ENCODE data around the gene IL10.
"Not testable (repeated sequence)": the region's sequence is repeated elsewhere in the genome, so short reads cannot be mapped to it uniquely, and the experiment has no call there.

IL10 gene

DNA sequence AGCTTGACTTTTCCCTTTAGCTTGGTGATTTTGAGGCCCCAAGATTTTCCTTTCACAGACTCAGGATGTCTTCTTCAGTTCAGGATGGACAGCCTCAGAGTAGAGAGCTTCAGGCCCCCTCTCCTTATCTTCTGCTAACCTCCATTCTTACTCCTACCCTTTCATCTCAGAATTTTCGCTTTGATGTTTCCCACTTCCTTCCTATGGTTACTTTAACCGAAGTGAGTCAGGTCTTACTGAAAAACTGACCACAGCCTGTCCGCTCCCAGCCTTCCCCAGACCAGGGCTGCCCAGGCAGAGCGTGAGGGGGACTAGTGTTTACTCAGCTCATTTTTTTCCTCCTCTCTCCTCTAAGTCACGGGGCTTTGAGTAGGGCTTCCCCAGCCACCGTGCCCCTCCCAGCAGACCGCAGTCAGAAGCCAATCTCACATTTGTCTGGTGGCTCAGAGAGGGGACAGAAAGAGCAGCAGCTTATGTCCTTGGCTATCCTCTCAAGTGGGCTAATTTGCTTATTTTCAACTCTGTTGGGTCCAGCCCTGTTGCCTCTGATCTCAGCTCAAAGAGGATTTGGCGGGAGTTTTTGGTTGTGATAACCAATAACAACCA, 5.9 kb downstream of the IL10 start:
- no peak for DNase-seq (ENCODE audit: low spot score)

DNA sequence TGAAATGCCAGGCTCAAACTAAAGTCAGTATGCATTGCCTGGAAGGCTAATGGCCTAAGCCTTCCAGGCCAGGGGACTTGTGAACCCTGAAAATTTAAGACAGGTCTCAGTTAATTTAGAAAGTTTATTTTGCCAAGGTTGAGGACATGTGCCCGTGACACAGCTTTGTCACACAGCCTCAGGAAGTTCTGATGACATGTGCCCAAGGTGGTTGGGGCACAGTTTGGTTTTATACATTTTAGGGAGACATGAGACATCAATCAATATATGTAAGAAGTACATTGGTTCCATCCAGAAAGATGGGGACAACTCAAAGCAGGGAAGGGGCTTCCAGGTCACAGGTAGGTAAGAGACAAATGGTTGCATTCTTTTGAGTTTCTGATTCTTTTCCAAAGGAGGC, 6.5 kb downstream of the IL10 start:
- DNase-seq (ENCODE audit: low spot score): not testable (repeated sequence)

DNA sequence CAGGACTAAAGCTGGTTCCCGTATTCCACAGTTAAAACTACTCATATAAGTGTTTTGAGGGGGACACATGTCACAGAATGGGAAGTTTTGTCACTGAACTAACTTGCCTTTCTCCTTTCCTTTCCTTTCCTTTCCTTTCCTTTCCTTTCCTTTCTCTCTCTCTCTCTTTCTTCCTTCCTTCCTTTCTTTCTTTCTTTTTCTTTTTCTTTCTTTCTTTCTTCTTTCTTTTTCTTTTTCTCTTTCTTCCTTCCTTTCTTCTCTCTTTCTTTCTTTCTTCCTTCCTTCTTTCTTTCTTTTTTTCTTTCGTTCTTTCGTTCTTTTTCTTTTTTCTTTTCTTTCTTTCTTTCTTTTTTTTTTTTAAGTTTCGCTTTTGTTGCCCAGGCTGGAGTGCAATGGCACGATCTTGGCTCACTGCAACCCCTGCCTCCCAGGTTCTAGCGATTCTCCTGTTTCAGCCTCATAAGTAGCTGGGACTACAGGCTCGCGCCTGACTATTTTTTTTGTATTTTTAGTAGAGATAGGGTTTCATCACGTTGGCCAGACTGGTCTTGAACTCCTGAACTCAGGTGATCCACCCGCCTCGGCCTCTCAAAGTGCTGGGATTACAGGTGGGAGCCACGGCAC, 9.4 kb downstream of the IL10 start:
- DNase-seq (ENCODE audit: low spot score): not testable (repeated sequence)

DNA sequence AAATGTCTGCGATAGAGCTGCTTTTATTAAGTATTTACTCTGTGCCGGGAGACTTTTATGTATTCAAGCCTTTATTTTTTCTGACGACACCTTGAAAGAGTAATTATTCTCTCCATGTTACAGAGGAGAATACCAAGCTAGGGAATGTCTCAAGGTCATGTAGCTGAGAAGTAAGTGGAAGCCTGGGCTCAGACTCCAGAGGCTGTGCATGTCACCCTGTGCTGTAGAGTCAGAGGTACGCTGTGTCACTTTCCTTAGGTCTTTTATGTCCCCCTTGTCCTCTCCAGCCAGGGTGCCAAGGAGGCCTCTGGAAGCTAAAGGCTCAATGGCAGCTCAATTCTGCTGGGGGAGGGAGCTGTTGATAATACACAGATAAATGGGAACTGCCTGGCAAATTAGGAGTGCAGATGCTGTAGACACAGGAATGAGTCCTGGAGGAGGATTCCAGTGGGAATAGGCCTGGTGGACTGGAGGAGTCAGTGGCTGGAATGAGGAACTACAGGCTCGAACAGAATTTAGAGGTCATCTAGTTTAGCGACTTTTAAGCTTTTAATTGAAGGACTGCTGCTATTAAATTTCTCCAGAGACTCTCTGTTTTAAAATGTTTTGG, 11.0 kb downstream of the IL10 start:
- DNase-seq (ENCODE audit: low spot score): peak; percentile 74

DNA sequence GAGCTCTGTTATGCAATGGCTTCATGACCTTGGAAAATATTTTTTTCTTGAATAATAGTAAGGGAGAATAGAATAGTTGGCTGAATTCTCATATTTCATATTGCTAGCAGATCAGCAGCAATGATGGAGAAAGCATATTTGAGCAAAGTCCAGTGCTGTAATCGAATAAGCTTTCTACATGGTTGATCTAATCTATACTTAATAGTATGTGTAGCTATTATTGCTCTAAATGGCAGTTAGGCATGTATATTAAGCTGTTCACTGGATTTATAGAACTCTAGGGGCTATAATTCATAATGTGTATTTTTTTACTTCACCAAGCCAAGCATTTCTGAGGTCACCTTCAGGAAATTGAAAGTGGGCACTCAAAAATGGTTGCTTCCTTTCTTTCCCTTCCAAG, 11.7 kb downstream of the IL10 start:
- DNase-seq (ENCODE audit: low spot score): no peak

DNA sequence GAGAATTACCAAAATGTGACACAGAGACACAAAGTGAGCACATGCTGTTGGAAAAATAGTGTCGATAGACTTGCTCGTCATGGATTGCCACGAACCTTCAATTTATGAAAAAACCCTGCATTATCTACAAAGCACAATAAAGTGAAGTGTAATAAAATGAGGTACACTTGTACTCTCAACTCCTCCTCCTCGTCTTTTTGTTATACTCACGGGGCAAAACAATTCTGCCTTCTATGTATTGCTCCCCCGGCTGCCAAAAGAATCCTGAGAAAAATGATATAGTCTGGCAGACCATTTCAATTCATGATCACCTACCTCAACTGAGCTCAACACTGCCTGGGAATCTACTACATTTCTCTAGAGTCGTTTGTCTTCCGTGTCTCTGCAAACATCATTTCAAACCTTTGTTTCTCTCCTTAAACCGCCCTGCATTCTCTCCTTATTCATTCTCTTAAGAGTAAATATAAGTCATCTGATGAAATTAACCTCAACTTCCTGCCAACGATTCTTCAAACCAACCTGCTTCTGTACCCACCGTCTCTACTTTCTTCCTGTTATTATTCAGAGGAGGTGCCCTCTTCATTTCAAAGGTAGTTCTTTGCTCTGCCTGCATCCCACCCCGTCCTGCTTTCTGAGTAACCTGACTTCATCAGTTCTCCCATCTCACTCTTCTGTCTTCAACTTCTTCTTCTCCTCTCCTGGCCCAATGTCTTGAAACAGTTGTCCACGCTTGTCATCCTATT, 14.6 kb downstream of the IL10 start:
- DNase-seq (ENCODE audit: low spot score): no peak

DNA sequence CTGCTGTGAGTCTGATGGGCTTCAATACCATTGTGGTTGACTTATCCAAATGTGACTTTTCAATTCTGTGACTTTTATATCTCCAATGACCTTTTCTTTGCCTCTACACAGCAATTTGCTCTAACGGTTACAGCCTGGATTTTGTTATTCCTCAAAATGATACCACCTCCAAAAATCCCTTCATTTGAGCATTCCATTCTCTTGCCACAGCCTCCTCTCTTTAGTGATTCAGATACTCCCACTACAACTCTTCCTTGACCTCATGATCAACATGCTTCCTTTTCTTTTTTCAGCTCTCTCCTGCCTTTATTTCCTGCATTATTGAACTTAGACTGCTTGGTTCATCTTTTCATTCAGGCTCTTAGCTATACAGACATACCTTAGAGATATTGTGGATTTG, 18.3 kb downstream of the IL10 start:
- no peak for DNase-seq (ENCODE audit: low spot score)

DNA sequence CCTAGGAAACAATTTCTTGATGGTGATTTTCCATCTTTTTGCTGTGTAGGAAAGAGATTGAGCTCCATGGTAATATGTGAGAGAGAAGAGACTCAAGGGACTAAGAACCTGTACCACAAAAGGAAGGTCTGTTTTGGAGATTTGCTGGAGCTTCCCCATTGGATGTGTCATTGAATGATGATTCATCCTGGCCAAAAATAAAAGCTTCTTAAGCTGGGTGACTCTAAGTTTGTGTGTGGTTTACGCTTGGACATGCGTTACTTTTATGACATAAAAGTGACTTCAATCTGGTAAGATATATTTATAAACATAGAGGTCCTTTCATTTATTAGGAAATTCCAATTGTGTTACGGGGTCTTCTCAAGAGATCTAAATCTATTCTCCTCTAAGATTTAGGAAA, 19.2 kb downstream of the IL10 start:
- no peak for DNase-seq (ENCODE audit: low spot score)

DNA sequence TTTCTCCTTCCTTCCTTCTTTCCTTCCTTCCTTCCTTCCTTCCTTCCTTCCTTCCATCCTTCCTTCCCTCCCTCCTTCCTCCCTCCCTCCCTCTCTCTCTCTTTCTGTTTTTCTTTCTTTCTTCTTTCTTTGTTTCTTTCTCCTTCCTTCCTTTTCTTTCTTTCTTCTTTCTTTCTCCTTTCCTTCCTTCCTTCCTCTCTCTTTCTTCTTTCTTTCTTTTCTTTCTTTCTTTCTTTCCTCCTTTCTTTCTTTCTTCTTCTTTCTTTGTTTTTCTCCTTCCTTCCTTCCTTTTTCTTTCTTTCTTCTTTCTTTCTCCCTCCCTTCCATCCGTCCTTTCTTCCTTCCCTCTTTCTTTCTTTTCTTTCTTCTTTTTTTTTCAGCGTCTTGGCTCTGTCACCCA, 19.8 kb downstream of the IL10 start:
- DNase-seq (ENCODE audit: low spot score): no peak

DNA sequence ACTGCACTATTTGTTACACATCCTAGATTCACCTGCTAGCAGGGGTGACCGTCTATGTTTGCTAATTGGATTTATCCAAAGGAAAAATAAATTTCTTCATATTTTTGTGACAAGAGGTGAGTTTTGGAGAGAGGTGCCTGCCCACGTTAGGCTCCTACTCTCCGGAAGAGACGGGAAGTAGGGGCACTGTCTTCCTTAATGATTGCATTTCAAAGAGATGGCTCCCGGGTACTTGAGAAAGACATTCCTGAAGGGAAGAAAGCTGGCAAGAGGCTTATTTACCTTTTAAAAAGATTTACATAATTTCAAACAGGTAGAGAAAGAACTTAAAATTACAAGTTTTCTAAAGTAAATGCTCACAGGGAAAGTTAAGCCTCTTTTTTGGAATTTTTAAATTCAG, 20.4 kb downstream of the IL10 start:
- DNase-seq (ENCODE audit: low spot score): no peak

DNA sequence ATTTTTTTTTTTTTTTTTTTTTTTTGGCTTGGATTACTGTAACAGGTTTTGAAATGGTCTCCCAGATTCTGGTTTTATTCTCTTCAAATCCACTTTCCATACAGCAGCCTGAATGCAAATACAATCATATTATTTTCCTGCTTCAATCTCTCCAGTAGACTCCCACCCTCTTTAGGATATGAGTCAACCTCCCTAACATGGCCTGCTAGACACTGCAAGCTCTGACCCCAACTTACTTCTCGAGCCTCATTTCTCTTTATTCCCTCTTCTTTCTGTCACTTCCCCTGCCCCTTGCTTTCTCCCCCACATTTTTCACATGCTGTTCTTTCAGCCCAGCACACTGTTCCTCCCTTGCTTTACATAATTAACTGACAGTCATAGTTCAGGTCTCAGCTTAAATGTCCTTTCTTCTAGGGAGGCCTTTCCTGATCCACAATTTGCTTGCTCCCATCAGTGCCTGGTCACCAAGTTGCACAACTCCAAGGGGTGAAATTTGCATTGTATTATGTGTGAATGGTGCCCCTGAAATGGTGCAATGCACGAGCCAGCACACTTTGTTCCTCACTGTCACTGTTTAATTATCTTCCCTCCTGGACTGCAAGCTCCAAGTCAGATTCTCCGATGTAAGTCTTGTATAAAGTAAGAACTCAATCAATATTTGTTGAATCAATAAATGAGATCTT, 23.8 kb downstream of the IL10 start:
- no peak for DNase-seq (ENCODE audit: low spot score)

DNA sequence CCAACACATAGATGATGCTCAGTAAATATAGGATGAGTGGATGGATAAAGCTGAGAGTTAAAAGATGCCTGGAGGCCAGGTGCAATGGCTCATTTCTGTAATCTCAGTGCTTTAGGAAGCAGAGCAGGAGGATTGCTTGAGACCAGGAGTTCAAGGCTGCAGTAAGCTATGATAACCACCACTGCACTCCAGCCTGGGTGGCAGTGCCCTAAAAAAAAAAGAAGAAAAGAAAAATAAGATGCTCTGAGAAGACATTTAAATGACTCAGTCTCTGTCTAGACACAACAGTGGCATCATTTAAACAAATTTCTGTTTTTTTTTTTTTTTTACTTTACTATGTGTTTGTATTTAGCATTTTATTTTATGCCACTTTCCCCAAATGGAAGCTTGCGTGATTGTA, 27.0 kb downstream of the IL10 start:
- DNase-seq (ENCODE audit: low spot score): no peak

DNA sequence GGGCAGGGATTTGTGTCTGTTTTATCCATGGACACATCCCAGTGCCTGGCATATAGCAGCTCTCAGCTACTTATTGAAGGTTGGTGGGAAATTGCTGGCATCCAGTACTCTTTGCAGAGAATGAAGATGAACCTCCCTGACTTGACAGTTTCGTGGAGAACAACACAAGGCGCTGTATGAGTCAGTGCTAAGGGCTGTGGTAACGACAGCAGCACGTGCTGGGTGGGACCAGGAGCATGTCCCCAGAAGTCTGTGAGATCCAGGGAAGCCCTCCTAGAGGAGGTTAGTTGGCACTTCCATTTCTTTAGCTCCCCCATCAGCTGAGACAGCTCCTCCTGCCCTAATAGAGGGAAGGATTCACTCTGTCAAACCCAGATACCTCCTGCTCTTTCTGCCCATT, 27.6 kb downstream of the IL10 start:
- no peak for DNase-seq (ENCODE audit: low spot score)

DNA sequence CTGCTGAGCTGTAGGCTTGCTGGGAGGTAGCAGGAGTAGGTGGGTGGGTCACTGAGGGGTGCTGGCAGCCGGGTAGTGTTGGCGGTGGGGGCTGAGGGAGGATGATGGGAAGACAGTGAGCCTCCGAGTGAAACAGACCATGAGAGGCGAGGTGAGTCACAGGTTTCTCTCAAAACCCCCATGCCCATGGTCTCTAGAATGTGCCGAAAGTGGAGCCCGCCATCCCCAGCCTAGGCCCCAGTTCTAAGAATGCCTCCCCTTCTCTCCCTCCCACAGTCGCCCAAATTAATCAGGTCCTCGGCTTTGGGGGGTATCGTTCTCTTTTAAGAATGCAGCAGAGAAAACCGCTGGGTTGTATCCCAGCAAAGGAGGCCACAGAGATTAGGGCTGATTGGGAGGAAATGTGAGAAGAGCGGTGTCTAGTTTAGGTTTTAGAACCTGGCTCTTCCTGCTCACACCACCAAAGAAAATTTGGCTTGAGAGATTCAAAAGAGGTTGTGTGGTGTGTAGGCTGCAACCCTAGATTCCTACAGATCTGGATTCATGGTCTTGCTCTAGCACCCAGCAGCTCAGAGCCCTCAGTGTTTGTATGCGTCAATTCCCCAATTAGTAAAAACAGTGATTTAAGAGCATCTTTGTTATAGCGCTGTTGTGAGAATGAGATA, 29.4 kb downstream of the IL10 start:
- no peak for DNase-seq (ENCODE audit: low spot score)

DNA sequence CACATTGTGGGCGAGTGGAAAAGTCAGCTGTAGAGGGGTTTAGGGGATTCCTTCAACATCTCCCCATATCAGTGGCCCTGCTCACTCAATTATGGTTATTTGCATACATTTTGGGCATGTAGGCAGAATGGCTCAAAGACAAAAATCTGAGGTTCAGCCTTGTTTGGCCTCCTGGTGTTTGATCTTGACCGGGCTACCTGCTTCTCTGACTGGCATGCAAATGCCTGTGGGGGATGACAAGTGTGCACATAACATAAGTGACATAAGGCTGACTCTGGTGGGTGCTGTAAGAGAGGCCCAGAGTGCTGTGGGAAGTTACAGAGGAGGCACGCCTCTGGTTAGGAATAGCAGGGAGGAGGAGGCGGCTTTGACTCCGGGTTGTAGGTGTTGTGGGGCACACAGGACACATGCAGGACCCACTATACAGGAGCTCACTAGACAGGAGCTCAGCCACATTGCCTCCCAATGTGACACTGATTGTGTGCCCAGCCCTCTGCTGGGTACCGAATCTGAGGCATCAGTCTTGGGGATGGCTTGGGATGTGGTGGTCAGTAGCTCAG, 31.1 kb downstream of the IL10 start:
- DNase-seq (ENCODE audit: low spot score): no peak

DNA sequence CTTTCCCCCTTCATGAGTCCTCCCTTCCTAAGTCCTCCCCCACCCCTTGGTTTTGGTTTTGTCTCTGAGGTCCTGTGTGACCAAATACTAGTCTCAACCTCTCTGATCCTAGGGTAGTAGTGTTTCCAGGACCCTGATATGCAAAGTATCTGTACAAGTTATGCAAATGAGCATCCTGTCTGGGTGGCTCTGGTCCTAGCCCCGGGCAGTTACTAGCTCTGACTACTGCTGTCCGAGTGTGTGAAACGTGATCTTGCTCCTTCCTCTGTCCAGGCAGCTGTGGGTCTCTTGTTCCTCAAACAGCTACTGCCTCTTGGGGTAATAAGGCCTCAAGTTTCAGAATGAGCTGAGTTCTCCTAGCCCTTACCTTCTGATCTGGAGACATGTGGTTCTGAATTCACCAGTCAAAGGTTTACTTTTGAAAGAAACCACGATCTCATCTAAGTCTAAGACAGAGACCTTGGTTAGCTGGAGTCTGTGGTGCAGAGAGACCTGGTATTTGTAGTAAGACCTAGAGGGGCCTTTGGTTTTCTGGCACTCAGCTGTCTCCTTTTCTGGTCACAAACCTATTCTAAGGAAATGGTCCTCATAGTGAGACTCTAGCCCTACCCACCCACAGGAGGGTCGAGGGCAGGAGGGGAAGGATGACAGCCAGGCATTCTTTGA, 32.8 kb downstream of the IL10 start:
- no peak for DNase-seq (ENCODE audit: low spot score)

DNA sequence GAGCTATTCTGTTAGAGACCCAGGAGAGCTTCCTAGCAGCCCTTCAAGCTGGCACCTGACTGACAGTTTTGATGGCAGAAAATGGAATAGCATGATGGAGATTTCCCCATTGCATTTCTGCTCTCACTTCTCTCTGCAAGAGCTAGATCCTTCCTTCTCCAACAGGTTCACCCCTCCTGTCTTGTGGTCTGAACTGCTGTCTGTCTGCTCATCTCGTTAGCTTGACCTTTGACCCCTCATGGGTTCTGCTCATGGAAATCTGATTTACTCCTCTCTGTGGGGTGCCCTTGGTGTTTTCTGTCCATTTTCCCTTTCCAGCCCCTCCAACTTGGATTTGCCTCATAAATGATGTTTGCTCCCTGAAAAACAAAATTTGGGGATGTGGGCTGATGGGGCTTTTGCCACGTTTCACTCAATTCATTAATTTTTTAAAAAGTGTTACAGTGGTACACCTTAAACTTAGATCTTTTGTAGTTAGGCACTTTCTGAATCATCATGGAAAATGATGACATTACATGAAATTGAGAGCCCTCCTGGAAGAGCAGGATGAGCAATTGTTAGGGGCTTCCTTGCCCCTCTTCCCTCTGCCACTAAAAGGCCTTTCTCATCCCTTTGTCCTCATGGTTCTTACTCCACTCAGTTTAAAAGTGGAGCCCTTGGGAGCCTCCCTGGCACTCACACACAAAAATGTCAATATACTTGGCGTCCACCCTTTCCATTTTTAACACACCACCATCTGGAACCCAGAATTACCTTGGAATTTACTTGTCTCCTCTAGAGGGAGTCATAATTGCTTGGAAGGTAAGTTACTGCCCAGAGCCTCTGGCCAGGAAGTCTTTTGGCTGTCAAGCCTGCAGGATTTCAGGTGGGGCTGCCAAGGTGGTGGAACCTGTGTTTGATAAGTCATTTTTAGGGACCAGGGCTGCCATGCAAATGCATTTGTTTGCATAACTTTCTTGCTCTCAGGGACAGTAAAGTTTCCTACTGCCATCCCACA, 33.6 kb downstream of the IL10 start:
- no peak for DNase-seq (ENCODE audit: low spot score)

DNA sequence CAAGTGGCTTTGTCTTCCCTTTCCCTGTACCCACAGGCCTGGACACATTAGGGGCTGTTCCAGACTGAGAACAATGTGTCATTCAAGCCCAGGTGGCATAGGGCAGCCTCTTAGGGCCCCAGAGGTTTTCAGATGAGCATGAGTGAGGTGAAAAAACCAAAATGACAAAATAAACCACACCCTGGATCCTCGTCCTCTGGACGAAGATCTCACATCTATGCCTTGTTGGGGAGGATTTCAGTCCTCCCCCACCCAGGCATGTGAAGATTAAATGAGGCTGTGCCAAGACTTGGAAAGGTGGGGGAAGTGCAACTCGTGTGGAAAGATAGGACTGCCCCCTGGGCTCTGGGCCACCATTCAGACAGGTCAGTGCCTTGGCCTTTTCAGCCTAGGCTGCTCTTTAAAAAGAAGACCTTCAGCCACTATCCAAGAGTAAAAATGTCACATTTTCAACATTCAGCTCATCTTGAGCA, 34.5 kb downstream of the IL10 start:
- DNase-seq (ENCODE audit: low spot score): no peak
